Hepatocyte (in vitro differentiated cells): ENCODE results near the gene ZDHHC14. TPM values are rescaled to one million over a fixed set of nuclear protein-coding genes. Genes with fewer than 3 reads are reported as not detected.

Experiments used
- DNase-seq: peaks from one replicate; pipeline ENCODE4 v3.0.0-alpha.2; 2016; ENCODE audit warnings: low spot score
- H2AFZ ChIP-seq: fragments of 200-600 bp; sonication (generic); 2 replicates; pipeline ENCODE4 v1.6.0; 2016; ENCODE audit warnings: antibody characterized with exemption, mild to moderate bottlenecking
- H3K27ac ChIP-seq: fragments of 200-600 bp; sonication (generic); 2 replicates; pipeline ENCODE4 v1.5.1; 2016; ENCODE audit warnings: mild to moderate bottlenecking
- H3K27me3 ChIP-seq: fragments of 200-600 bp; sonication (generic); 2 replicates; pipeline ENCODE4 v1.6.1; 2016
- H3K36me3 ChIP-seq: fragments of 200-600 bp; sonication (generic); replicated peaks from 2 replicates; pipeline ENCODE4 v1.5.1; 2016; ENCODE audit warnings: low read depth; ENCODE audit not compliant: insufficient read depth
- H3K4me1 ChIP-seq: fragments of 200-600 bp; sonication (generic); 2 replicates; pipeline ENCODE4 v1.5.1; 2016; ENCODE audit warnings: mild to moderate bottlenecking, moderate library complexity; ENCODE audit not compliant: insufficient read depth
- H3K4me2 ChIP-seq: fragments of 200-600 bp; sonication (generic); 2 replicates; pipeline ENCODE4 v1.6.0; 2016
- H3K4me3 ChIP-seq: fragments of 200-600 bp; sonication (generic); 2 replicates; pipeline ENCODE4 v1.5.1; 2016; ENCODE audit warnings: mild to moderate bottlenecking
- H3K79me2 ChIP-seq: fragments of 200-600 bp; sonication (generic); 2 replicates; pipeline ENCODE4 v1.6.0; 2017; ENCODE audit warnings: mild to moderate bottlenecking
- H3K9me2 ChIP-seq: fragments of 200-600 bp; sonication (generic); replicated peaks from 2 replicates; pipeline ENCODE4 v1.6.0; 2017; ENCODE audit warnings: mild to moderate bottlenecking; ENCODE audit not compliant: insufficient read depth
- H3K9me3 ChIP-seq: fragments of 200-600 bp; sonication (generic); 2 replicates; pipeline ENCODE4 v1.5.1; 2016; ENCODE audit warnings: low read depth, mild to moderate bottlenecking
- H4K20me1 ChIP-seq: fragments of 200-600 bp; sonication (generic); 2 replicates; pipeline ENCODE4 v1.6.0; 2016; ENCODE audit warnings: mild to moderate bottlenecking; ENCODE audit not compliant: insufficient read depth, poor library complexity, severe bottlenecking
- CTCF ChIP-seq: fragments of 200-600 bp; sonication (generic); IDR thresholded peaks from 2 replicates; pipeline ENCODE4 v1.5.1; 2016; ENCODE audit warnings: antibody characterized with exemption, mild to moderate bottlenecking; ENCODE audit not compliant: poor library complexity
- EZH2 ChIP-seq: fragments of 200-600 bp; sonication (generic); IDR thresholded peaks from 2 replicates; pipeline ENCODE4 v1.6.1; 2016; ENCODE audit warnings: antibody characterized with exemption, mild to moderate bottlenecking, borderline replicate concordance
- EZH2phosphoT487 ChIP-seq: fragments of 200-600 bp; sonication (generic); IDR thresholded peaks from one replicate; pipeline ENCODE4 v1.6.1; 2018; ENCODE audit warnings: antibody characterized with exemption, mild to moderate bottlenecking, low read depth, moderate library complexity; ENCODE audit not compliant: unreplicated experiment, severe bottlenecking
- WGBS: methylation state at CpG from one replicate; pipeline ENCODE4 v1.1.6; 2016; ENCODE audit warnings: low lambda C conversion rate; ENCODE audit errors: missing lambda C conversion rate; 5-methylcytosine and 5-hydroxymethylcytosine counted together
- polyA plus RNA-seq: library from polyadenylated mRNA; unstranded; fragments of >200 nt; fragmentation: Nextera tagmentation; extraction: Ambion mirVana; gene quantifications from 2 replicates; pipeline ENCODE4 v1.2.1, GENCODE V29; 2016
- total RNA-seq: library from RNA; depleted of rRNA; stranded (reverse); fragments of >200 nt; gene quantifications from 2 replicates; pipeline ENCODE4 v1.2.3, GENCODE V29; 2014

The ZDHHC14 gene
- total and polyA plus RNA-seq, 2 experiments from 2014 or later = 11.8 to 25.2 TPM

GRCh38 chr6:157339432-157339831 lies 41.6 kb upstream of the ZDHHC14 start:
- no peak overlapping the region for H3K4me3 ChIP-seq
- DNase-seq = no peak
- 75% methylated on average over 1 of the region's 1 CpG for WGBS

GRCh38 chr6:157343732-157344131 lies 37.3 kb upstream of the ZDHHC14 start:
- no peak for TF ChIP-seq EZH2
- no peak for DNase-seq
- Histone ChIP-seq H2AFZ (no peak overlapping the region), H3K4me3 (no peak overlapping the region), H3K4me2 (no peak overlapping the region), H3K27me3 (no peaks in the 10 kb centered on the region), H3K9me3 (no peaks in the 10 kb centered on the region), H3K9me2 (no peaks in the 10 kb centered on the region), H4K20me1 (no peaks in the 10 kb centered on the region), H3K79me2 (no peaks in the 10 kb centered on the region), H3K36me3 (no peaks in the 10 kb centered on the region), H3K4me1 (no peaks in the 10 kb centered on the region), H3K27ac (no peak overlapping the region)
- 86% methylated on average over 4 of the region's 4 CpGs for WGBS

More at GRCh38 chr6:157339432-157339831, 41.6 kb upstream of the ZDHHC14 start:
- Histone ChIP-seq H4K20me1 (no peaks in the 10 kb centered on the region), H3K4me1 (no peaks in the 10 kb centered on the region), H3K9me3 (no peaks in the 10 kb centered on the region), H3K36me3 (no peaks in the 10 kb centered on the region), H2AFZ (no peak overlapping the region), H3K79me2 (no peaks in the 10 kb centered on the region), H3K27me3 (no peaks in the 10 kb centered on the region), H3K27ac (no peak overlapping the region), H3K4me2 (no peak overlapping the region), H3K9me2 (no peaks in the 10 kb centered on the region)
- TF ChIP-seq CTCF (peak; percentile 26), EZH2phosphoT487 (no peak)

- H3K36me3 ChIP-seq = no peaks in the 10 kb centered on the region
- no peak overlapping the region for H3K4me2 ChIP-seq
- TF ChIP-seq EZH2phosphoT487 (no peak), CTCF (no peak), EZH2 (no peak)
- H3K79me2 ChIP-seq = no peaks in the 10 kb centered on the region
- no peak overlapping the region for H2AFZ ChIP-seq
- H3K27ac ChIP-seq = no peak overlapping the region
- H3K4me1 ChIP-seq = no peaks in the 10 kb centered on the region
- WGBS = 77% methylated on average over 2 of the region's 2 CpGs
- no peak for DNase-seq
- no peak overlapping the region for H3K4me3 ChIP-seq
- H4K20me1 ChIP-seq = no peaks in the 10 kb centered on the region
- no peaks in the 10 kb centered on the region for H3K27me3 ChIP-seq
- H3K9me3 ChIP-seq = no peaks in the 10 kb centered on the region
- H3K9me2 ChIP-seq = no peaks in the 10 kb centered on the region
Observed at GRCh38 chr6:157346373-157346772, 34.6 kb upstream of the ZDHHC14 start.

- WGBS = 85% methylated on average over 8 of the region's 8 CpGs
Observed at GRCh38 chr6:157358287-157358686, 22.7 kb upstream of the ZDHHC14 start.

More at GRCh38 chr6:157358287-157358686, 22.7 kb upstream of the ZDHHC14 start:
- no peaks in the 10 kb centered on the region for H3K36me3 ChIP-seq
- no peaks in the 10 kb centered on the region for H3K9me3 ChIP-seq
- no peaks in the 10 kb centered on the region for H3K27me3 ChIP-seq
- H3K4me2 ChIP-seq = no peak overlapping the region
- no peaks in the 10 kb centered on the region for H4K20me1 ChIP-seq
- no peaks in the 10 kb centered on the region for H3K9me2 ChIP-seq
- no peak for DNase-seq
- H3K27ac ChIP-seq = no peak overlapping the region
- H3K79me2 ChIP-seq = no peaks in the 10 kb centered on the region
- H3K4me1 ChIP-seq = no peaks in the 10 kb centered on the region
- no peak overlapping the region for H2AFZ ChIP-seq
- no peak overlapping the region for H3K4me3 ChIP-seq
- no peak for TF ChIP-seq EZH2phosphoT487
- no peak for TF ChIP-seq EZH2
- TF ChIP-seq CTCF = no peak
